Fibroblast of skin of back (primary cell): ENCODE results near the gene AKR7A3.
"Not testable (repeated sequence)": the region's sequence is repeated elsewhere in the genome, so short reads cannot be mapped to it uniquely, and the experiment has no call there.

Experiments
- DNase-seq: peaks from one replicate; pipeline ENCODE4 v3.0.0-alpha.2; 2013

AKR7A3 gene

DNA sequence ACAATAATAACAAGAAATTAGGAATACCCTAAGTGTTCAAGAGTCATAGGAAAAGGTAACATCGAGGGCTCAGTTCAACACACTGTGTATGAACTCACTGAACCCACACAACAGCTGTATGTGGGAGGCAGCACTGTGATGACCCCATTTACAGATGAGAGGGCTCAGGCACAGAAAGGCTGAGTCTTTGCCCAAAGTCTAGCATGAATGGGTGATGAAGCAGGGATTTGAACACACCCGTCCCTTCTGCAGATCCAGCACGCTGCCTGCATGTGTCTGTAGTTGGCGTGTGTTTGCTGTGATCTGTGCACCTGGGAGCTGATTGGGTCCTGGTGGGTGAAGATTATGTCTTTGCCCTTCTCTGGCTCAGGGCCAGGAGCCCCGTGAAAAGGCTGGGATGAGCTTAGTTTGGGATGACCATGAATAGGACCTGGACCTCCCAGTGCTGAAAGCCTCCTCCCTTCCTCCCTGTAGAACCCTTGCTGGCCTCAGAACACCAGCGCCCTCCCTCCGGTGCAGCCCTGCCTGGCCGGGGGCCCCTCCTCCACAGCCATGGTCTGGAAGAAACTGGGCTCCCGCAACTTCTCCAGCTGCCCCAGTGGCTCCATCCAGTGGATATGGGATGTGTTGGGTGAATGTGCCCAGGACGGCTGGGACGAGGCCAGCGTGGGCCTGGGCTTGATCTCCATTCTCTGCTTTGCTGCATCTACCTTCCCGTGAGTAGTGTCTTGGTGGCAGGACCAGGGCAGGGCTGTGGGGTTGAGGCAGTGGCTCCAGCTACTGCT lies 28.7 kb upstream of the AKR7A3 start:
- DNase-seq: no peak

DNA sequence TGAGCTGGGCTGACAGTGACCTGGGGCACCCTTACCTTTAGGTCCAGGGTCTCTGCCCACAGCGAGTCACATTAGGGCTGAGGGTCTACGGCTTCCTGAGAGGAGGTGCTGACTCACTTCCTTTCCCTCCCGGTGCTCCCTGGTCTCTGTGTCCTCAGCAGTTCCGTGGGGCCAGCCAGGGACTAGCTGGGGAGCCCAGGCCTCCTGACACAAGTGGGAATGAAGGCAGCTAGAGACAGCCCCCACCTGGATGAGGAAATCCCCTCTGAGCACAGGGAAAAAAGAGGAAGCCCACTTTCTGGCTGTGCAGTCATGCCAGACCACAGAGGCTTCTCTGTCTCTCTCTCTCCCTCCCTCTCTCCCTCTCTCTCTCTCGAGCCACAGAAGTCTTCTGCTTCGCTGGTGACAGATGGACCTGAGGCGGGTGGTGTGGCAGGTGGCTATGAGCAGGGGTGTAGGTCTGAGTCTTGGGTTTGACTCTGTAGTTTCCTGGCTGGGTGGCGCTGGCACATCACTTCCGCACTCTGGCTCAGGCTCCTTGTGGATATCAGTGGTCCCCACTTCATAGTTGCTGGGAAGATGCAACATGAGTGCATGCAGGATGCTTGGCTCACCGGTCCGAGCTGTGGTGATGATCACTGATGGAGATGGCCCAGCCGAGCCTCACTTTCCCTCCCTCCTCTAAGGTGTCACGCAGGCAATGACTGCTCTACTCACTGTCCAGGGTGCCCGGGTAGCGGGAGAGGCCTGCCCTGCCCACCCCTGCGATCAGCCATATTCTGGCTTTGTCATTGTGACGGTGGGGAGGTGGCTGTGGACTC lies 27.0 kb upstream of the AKR7A3 start:
- peak; percentile 62 for DNase-seq

DNA sequence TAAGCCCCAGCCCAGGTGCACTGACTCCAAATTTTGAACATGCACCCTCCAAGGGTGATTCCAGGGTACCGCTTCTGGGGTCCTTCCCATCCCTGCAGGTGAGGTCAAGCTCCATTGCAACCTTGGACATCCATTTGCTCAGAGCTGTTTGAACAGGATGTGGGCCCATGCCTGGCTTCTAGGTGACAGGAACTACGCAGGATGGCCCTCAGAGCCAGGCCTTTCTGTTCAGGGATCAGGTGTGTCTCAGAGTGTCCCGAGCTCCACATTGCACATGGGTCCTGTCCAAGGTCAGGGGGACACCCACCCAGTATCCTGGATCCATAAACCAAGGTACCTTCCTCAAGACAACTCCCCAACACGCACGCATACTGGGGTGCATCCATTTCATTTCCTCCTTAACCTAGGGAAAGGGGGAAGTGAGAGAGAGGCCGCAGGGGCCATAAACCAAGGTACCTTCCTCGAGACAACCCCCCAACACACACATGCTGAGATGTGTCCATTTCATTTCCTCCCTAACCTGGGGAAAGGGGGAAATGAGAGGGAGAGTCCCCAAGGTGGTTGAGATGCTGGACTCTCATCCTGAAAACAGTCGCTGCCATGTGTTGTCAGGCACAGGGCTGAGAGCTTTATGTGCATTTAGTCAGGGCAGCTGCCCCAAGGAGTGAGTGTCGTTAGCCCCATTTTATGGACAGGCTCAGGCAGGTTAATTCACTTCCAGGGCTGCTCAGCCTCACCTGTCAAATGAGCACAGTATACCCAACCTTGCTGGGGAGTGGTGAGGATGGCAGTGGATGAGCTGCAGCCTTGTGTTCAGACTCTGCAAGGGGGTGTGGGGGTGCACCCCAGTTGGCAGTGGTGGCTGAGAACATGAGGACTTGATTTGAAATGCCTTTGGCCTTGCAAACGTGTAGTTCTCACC lies 25.7 kb upstream of the AKR7A3 start:
- DNase-seq: no peak

DNA sequence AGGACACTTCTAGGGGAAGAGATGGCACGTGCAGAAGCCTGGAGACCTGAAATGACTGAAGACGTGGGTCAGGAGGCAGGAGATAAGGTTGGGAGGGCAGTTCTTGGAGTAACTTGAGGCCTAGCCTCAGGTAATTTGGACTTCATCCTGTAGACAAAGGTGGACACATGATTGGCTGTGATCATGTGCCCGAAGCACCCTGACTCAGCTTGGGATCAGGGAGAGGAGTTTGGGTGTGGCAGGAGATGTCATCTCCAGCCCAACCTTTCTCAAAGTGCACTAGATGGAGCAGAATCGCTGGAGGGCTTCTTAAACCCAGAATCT lies 25.0 kb upstream of the AKR7A3 start:
- no peak for DNase-seq

DNA sequence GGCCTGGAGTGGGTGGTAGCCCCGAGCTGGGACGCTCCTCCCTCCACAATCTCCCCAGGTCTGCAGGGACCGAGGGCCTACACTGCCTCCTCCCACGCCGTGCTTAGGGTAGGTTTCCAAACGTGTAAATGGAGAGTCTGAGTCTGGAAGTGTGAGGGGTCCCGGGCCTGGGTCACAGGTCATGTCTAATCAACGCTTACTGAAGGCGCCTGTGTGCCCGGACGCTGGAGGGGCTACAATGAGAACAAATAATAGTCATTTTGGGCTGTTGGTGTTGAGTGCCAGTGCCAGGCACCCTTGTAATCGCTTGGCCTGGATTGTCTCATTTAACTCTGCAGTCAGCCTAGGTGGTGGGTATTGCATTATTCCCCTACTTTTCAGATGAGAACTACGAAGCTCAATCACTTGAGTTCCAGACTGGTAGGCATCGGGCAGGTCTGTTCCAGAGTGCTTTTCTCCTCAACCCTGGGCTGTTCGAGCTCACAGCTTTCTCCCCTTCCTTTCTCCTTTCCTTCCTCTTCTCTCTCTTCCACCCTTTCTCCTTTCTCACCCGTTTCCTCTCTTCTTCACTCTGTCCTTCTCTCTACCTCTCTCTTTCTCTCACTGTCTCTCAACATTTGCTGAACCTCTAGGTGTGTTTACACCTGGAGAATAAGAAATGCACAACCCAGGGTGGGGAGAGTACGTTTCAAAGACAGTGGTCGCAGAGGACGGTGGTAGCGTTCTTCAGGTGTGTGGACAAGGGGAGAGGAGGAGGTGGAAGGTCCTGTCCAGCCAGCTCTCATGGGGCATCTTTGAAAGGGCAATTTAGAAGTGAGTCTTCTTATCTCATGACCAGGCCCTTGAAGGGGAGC lies 24.4 kb upstream of the AKR7A3 start:
- DNase-seq: no peak

DNA sequence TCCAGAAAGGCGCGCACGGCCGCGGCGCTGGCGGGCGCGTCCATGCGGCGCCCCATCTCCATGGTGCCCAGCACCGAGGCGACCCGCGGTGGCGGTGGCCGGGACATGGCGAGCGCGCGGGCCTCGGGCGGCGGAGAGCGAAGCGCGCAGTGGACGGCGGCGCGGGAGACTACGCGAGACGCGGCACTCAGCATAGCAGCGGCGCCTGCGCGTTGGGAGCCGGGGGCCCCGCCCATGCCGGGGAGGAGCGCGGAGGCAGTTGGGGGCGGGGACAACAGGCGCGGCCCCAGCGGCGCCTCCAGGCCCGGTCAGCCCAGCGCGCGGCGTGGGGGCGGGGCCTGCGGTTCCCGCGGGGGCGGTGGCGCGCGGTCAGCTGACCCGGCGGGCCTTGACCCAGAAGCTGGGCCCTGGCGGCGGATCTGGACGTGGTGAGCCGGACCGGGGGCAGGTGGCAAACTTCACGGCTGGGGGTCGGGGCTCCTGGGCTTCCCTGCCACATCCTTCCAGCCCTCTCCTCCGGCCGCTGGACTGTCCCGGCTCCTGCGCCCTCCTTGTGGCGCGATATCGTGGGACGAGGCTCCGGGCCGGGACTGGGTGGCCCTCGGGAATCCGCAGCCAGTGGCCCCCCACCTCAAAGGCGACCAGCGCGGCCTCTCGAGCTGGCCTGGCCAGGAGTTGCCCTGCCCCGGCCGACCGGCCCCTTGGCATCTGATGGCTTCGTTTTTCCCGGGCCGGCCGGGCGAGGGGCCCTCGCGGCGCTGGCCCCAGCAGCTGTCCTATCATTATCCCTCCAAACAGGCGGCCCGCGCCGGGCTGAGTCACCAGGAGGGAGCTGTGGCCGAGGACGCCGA lies 23.6 kb upstream of the AKR7A3 start, which contains the start of the genes AKR7A2 and SLC66A1:
TSS of gene AKR7A2 (minus strand) at position 214 of the 851 bp plus-strand sequence. CDS start at position 194, 20 bp downstream.
TSS of gene SLC66A1 (plus strand) at position 396 of the 851 bp plus-strand sequence. CDS start 5,352 bp downstream, outside the sequence.
- DNase-seq: peak; percentile 92

DNA sequence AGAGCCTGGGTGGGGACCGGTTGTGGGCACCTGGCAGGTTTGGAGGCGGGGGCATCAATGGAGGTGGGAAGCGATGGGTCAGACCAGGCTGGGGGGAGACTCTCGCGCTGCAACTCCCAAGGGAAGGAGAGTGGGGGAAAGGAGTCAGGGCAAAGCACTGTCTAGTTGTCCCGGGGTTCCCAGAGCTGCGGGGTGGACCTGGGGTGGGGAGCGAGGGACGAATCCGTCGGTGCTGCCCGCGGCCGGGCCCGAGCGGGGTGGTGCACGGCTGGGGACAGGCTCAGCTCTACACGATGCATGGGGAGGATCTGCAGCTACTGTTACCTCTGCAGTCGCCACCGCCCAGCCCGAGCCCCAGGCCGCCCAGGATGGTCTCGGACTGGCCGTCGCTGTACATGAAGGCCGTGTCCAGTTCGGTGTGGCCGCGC lies 22.9 kb upstream of the AKR7A3 start:
- DNase-seq: no peak

DNA sequence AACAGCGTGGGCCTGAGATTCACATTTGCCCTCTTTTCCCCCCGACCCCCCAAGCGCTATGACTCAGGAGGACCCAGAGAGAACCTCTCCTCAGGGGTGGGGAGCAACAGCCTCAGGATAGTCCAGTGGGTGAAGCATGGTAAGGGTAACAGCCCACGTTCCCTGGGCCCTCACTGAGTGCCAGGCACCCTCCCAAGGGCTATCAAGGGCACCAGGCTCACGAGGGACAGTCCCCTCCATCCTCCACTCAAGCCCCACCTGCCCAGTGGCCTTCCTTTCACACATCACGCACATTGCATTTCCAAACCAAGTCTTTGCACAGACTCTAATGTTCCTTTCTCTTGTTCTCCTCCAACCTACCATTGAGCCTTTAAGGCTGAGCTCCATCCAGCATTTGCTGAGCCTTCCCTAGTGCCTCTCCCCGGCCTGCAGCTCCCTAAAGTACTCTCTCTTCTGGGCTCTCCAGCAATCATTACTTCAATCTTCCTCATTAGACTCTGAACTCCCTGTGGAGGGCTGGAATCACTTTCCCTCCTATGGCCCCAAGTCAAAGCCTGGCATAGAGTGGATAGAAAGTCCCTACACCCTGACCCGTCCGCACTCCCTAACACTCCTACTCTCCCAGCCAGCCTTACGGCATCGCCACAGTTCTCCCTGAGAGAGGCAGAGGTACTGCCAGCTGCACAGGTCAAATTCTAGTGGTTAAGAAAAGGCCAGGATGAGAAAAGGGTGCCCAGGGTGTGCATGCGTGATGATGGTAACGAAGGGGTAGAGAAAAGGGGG lies 22.3 kb upstream of the AKR7A3 start:
- DNase-seq: no peak

DNA sequence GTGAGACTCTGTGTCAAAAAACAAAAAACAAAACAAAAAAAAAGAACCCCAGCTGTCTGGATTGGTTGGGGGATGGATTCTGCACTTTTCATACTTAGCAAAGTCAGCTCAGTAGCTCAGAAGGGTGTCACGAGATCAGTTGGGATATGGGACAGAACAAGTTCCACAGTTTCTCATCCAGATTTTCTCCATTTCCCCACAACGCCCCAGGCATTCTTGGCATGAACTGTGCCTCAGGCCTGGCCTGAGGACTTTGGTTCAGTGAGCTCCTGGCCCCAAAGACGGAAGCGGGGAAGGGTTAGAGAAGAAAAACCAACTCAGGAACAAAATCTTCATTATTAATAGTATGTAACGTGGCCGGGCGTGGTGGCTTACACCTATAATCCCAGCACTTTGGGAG lies 21.5 kb upstream of the AKR7A3 start:
- DNase-seq: no peak

DNA sequence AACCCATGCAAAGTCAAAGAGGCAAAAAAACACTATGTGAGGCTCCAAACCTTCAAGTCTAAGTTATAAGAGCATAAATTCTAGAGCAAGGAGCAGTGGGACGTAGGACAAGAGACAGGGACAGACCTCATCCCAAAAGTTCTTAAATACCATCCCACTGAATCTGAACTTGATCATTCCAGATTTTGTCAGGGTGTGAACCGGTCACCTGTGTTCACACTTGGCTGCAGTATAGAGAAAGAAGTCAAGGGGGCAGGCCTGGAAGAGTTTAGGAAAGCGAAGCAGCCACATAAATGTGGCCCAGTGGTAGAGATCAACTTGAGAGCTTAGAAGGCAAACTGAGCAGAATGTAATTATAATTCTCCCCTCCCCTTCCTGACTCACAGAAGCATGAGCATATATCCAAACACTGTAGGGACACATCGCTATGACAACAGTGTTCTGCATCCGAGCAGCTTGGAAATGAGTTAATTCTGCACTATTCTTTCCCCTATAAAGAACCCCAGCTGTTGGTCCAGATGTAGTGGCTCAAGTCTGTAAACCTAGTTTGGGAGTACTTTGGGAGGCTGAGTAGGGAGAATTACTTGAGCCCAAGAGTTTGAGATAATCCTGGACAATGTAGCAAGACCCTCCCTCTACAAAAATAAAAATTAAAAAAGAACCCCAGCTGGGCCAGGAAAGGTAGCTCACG lies 20.7 kb upstream of the AKR7A3 start:
- peak; percentile 79 for DNase-seq

DNA sequence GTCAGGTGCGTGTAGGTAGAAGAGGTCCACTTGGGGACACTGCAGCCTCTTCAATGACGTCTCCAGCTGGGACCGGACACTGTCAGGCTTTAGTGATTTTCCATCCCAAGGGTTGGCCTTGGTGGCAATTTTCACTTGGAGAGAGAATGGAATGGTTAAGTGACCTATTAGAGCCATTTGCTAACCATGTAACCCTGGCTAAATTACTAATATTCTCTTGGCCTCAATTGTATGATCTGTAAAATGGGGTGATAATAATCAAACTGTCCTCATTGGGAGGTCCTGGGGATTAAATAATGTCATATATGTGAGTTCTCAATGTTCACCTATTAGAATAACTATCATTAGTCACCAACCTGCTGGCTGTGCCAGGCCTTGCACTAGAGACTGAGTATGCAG lies 19.9 kb upstream of the AKR7A3 start:
- no peak for DNase-seq

DNA sequence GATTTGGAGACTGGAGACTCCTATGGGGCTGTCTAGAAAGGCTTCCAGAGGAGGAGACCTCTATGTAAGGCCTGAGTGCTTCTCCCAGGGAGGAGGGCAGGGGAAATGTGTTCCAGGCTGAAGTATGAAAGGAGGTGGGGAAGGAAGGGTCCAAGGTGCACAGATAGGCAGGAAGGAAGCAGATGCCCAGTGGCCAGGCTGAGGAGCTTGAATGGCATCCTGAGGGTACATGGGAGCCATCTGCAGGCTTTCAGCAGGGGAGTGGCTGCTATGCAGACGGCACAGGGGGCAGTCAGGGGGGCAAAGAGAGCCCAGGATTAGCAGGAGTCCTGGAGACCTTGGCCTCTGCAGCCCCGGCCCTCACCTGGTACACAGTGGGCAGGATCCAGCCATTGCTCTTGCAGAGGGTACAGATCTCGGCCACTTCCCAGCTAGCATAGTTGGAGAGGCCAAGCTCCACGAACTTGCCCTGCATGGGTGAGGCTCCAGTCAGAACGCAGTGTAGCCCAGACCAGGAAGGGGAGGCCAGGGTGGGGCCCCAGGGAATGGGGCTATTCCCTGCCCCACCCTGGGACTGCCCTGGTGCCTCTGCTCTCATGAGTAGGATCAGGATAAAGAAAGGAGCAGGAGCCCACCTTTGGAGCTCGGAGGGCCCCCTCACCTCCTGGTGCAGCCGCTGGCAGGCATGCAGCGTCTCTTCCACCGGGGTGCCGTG lies 19.4 kb upstream of the AKR7A3 start:
- DNase-seq: no peak

DNA sequence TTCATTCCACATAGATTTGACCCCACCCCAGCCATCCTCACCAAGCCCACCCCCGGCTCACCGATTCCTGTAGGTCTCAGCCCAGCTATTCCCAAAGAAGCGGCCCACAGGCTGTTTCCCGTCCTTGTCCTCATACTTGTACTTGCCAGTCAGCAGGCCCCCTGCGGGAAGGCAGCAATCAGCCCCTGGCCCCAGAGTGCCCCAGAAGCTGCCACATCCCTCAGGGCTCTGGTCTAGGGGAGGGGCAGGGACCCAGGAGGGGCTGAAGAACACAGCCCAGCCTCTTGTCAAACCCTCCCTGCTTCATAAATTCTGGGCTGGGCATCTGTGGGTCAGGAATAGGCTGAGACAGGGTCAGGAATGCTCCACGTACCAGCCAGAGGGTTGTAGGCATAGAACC lies 18.4 kb upstream of the AKR7A3 start:
- no peak for DNase-seq

DNA sequence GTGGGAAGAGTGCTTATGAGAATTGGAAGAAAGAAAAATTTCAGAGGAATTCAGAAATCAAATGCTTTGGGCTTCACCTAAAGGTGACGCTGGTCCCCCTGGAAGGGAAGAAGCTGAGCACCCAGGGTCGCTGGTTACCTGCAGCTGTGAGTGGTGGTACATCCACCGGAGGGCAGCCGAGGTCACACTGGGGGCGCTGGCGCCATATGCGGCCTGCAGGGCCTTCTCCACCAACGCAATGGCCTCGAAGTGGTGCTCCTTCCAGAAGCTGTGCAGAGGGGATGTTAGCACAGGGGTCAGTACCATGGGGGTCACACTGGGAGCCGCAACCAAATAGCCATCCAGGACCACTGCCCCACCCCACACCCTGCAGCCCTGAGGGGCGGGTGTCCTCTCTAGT lies 17.3 kb upstream of the AKR7A3 start:
- no peak for DNase-seq

DNA sequence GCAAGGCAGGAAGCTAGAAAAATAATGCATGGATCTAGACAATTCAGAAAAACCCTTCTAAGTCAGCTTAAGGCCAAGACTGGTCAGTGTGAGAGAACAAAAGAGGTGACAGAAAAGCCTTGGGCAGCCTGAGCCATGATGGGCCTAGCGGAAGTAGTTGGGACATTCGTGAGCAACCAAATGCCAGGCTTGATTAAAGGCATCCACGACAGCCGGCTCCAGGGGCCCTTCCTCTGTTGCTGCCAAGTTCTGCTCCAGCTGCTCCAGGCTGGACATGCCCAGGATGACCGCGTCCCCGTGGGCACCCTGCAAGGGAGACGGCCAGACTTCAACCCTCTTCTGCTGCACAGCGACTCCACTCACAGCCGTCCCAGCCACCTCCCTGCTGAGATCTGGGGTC lies 15.5 kb upstream of the AKR7A3 start:
- not testable (repeated sequence) for DNase-seq

DNA sequence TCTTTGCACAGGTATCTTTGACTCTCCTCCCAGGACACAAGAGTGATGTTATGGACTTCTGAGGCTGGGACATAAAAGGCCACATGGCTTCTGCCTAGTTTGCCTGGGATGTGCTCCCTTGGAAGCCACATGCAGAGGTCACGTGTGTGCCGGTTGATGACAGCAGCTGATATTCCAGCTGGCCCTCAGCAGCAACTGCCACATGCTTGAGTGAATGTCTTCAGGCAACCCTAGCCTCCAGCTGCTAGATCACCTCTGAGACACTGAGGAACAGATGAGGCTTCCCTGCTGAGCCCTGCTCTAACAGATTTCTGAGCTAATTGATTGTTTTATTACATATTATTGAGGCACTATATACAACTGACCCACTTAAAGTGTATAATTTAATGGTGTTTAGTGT lies 11.6 kb upstream of the AKR7A3 start:
- no peak for DNase-seq

DNA sequence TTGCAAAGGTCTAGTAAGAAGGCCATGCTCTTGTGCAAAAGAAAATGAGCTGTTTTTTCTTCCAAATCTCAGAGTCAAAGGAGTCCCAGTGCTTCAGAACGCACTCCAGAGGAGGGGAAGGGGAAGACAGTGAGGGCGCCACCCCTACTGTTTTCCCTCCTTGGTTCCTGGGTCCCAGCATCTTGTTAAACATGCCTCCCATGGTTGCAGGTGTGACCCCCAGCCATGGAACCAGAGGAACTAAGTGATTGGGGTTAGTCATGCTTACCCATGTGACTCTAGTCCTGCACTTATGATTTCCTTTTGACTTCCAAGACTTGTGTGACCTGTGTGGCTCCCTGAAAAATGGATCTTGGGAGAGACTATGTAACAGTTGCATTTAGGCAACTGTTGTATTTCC lies 6.1 kb upstream of the AKR7A3 start:
- no peak for DNase-seq

DNA sequence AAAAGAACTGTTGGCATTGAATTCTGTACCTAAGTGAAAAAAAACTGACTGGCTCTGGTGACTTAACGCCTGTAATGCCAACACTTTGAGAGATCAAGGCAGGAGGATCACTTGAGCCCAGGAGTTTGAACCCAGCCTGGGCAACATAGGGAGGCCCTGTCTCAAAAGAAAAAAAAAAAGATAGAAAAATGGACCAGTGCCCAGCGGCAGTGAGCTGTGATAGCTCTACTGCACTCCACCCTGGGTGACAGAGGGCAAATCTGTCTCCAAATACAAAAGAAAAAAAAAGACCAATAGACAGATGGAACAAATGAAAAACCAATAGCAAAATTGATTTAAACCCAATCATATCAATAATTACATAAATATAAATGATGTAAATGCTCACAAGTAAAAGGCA lies 674 bp upstream of the AKR7A3 start:
- no peak for DNase-seq
